BLaER1 (cell line): Measurements from ENCODE around the gene FAM240A.
"Not testable (repeated sequence)": the region's sequence is repeated elsewhere in the genome, so short reads cannot be mapped to it uniquely, and the experiment has no call there.

Source experiments
- H3K27ac ChIP-seq: shearing (Covaris generic); formaldehyde crosslinking; 2 replicates; pipeline ENCODE4 v1.8.1; 2022
- H3K27me3 ChIP-seq: shearing (Covaris generic); formaldehyde crosslinking; 2 replicates; pipeline ENCODE4 v1.8.1; 2022
- H3K36me3 ChIP-seq: shearing (Covaris generic); formaldehyde crosslinking; 2 replicates; pipeline ENCODE4 v1.8.1; 2022
- H3K4me1 ChIP-seq: shearing (Covaris generic); formaldehyde crosslinking; 2 replicates; pipeline ENCODE4 v1.8.1; 2022
- H3K4me2 ChIP-seq: shearing (Covaris generic); formaldehyde crosslinking; 2 replicates; pipeline ENCODE4 v1.8.1; 2022
- H3K4me3 ChIP-seq: shearing (Covaris generic); formaldehyde crosslinking; 2 replicates; pipeline ENCODE4 v1.8.1; 2022
- H3K9ac ChIP-seq: shearing (Covaris generic); formaldehyde crosslinking; 2 replicates; pipeline ENCODE4 v1.8.1; 2022
- H3K9me3 ChIP-seq: shearing (Covaris generic); formaldehyde crosslinking; 2 replicates; pipeline ENCODE4 v1.8.1; 2022
- H4K20me1 ChIP-seq: shearing (Covaris generic); formaldehyde crosslinking; 2 replicates; pipeline ENCODE4 v1.8.1; 2022
- Cebpa-rat ChIP-seq: shearing (Covaris generic); IDR thresholded peaks from 2 replicates; pipeline ENCODE4 v1.8.1; 2022

FAM240A gene

GRCh38 chr3:46586738-46587246 lies 25.5 kb upstream of the FAM240A start:
- Histone ChIP-seq H3K4me1 (no peaks in the 10 kb centered on the region), H4K20me1 (no peaks in the 10 kb centered on the region), H3K9me3 (0 out of 2 replicates have a peak, but pooled peaks cover 3% of the 10 kb centered on the region), H3K27me3 (no peaks in the 10 kb centered on the region), H3K9ac (no peak overlapping the region), H3K36me3 (no peaks in the 10 kb centered on the region), H3K4me2 (no peak overlapping the region), H3K27ac (no peak overlapping the region), H3K4me3 (no peak overlapping the region)
- no peak for TF ChIP-seq Cebpa-rat

GRCh38 chr3:46587268-46587667 lies 25.1 kb upstream of the FAM240A start:
- H3K27me3 ChIP-seq, H4K20me1 ChIP-seq, H3K4me3 ChIP-seq, H3K4me1 ChIP-seq, H3K4me2 ChIP-seq, H3K36me3 ChIP-seq, H3K9ac ChIP-seq, H3K9me3 ChIP-seq, H3K27ac ChIP-seq: not testable (repeated sequence)

- Histone ChIP-seq H3K9me3 (0 out of 2 replicates have a peak, but pooled peaks cover 3% of the 10 kb centered on the region), H3K9ac (no peak overlapping the region), H3K4me2 (no peak overlapping the region), H3K4me1 (no peaks in the 10 kb centered on the region), H3K4me3 (no peak overlapping the region), H3K36me3 (no peaks in the 10 kb centered on the region), H3K27ac (no peak overlapping the region), H4K20me1 (no peaks in the 10 kb centered on the region), H3K27me3 (no peaks in the 10 kb centered on the region)
- peak; percentile 21; the same call in 1 of the 2 replicates for TF ChIP-seq Cebpa-rat
Observed at GRCh38 chr3:46593274-46593862, 19.0 kb upstream of the FAM240A start.

DNA sequence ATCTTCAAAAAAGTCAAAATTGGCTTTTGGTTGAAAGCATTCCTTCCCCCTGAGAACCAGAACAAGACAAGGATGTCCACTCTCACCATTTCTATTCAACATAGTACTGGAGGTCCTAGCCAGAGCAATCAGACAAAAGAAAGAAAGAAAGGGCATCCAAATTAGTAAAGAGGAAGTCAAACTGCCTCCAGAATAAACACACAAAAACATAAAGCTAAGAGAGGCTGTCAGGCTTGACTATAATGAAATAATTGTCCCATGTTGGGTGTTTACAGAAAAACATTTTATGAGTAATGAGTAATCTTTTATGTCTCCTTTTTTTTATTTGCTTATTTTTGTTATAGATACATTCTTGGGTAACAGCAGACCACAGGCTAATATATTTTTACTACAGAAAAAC lies 18.3 kb upstream of the FAM240A start:
- no peaks in the 10 kb centered on the region for H3K27me3 ChIP-seq
- H3K9ac ChIP-seq, result no peak overlapping the region
- no peaks in the 10 kb centered on the region for H3K36me3 ChIP-seq
- H3K4me1 ChIP-seq, result no peaks in the 10 kb centered on the region
- H3K9me3 ChIP-seq, result 0 out of 2 replicates have a peak, but pooled peaks cover 3% of the 10 kb centered on the region
- H3K4me3 ChIP-seq, result no peak overlapping the region
- H4K20me1 ChIP-seq, result no peaks in the 10 kb centered on the region
- no peak overlapping the region for H3K4me2 ChIP-seq
- H3K27ac ChIP-seq, result no peak overlapping the region
- TF ChIP-seq Cebpa-rat, result no peak

- H3K9me3 ChIP-seq, result 0 out of 2 replicates have a peak, but pooled peaks cover 3% of the 10 kb centered on the region
- TF ChIP-seq Cebpa-rat, result no peak
- no peak overlapping the region for H3K4me3 ChIP-seq
- no peak overlapping the region for H3K27ac ChIP-seq
- H3K27me3 ChIP-seq, result no peaks in the 10 kb centered on the region
- no peak overlapping the region for H3K9ac ChIP-seq
- no peaks in the 10 kb centered on the region for H4K20me1 ChIP-seq
- H3K4me2 ChIP-seq, result no peak overlapping the region
- no peaks in the 10 kb centered on the region for H3K4me1 ChIP-seq
- no peaks in the 10 kb centered on the region for H3K36me3 ChIP-seq
Observed at GRCh38 chr3:46594723-46595122, 17.6 kb upstream of the FAM240A start.

DNA sequence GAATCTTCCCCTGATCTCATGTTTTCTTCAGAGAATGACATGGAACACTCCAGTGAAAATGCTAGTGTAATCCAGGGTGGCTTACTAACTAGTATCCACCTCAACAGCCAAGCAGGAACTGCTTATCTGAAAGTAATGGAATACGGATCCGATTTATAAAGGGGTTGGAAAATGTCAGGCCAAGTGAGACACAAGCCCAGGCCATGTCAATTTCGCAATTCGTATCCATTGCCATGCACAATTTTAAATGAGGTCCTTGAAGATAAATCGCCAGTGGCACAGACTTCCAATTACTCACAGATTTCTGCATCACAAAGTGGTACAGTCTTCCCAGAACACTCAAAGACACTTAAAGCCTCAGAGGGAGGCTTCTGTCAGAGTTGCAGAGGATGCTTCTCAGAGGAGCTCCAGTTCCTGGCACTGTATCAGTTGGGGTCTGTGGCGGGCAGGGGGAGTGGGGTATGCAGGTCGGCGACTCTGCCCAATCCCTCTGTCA lies 16.5 kb upstream of the FAM240A start:
- H3K4me2 ChIP-seq, result no peak overlapping the region
- no peak overlapping the region for H3K27ac ChIP-seq
- H3K9ac ChIP-seq, result no peak overlapping the region
- no peaks in the 10 kb centered on the region for H4K20me1 ChIP-seq
- no peaks in the 10 kb centered on the region for H3K27me3 ChIP-seq
- TF ChIP-seq Cebpa-rat, result no peak
- H3K36me3 ChIP-seq, result no peaks in the 10 kb centered on the region
- no peaks in the 10 kb centered on the region for H3K4me1 ChIP-seq
- 0 out of 2 replicates have a peak, but pooled peaks cover 3% of the 10 kb centered on the region for H3K9me3 ChIP-seq
- H3K4me3 ChIP-seq, result no peak overlapping the region

DNA sequence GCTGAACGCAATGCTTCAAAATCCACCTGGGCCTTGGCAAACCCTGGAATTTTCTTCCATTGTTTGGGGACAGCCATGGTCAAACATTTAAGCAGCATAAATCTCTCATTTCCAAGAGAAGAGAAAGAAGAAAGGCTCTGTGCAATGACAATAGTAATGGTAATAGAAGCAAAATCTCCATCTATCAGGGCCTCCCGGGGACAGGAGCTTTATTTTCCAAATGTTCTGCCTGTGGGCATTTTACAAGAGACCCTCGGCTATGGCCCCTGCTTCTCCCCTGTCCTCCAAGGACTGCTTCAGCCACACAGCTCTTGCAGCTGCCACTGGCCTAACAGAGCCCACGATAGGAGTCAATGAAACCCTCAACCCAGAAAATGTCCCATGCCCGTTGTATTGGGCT lies 12.7 kb upstream of the FAM240A start:
- Histone ChIP-seq H3K9ac (no peak overlapping the region), H3K9me3 (no peaks in the 10 kb centered on the region), H3K4me2 (no peak overlapping the region), H3K27ac (no peak overlapping the region), H3K4me3 (no peak overlapping the region), H4K20me1 (no peaks in the 10 kb centered on the region), H3K36me3 (no peaks in the 10 kb centered on the region), H3K27me3 (no peaks in the 10 kb centered on the region), H3K4me1 (no peaks in the 10 kb centered on the region)
- TF ChIP-seq Cebpa-rat, result no peak

GRCh38 chr3:46603446-46604046 lies 8.8 kb upstream of the FAM240A start:
- Histone ChIP-seq H3K27ac (no peak overlapping the region), H3K9me3 (no peaks in the 10 kb centered on the region), H3K9ac (no peak overlapping the region), H3K4me2 (no peak overlapping the region), H3K36me3 (no peaks in the 10 kb centered on the region), H3K27me3 (no peaks in the 10 kb centered on the region), H4K20me1 (no peaks in the 10 kb centered on the region), H3K4me1 (no peaks in the 10 kb centered on the region), H3K4me3 (no peak overlapping the region)
- TF ChIP-seq Cebpa-rat, result no peak

DNA sequence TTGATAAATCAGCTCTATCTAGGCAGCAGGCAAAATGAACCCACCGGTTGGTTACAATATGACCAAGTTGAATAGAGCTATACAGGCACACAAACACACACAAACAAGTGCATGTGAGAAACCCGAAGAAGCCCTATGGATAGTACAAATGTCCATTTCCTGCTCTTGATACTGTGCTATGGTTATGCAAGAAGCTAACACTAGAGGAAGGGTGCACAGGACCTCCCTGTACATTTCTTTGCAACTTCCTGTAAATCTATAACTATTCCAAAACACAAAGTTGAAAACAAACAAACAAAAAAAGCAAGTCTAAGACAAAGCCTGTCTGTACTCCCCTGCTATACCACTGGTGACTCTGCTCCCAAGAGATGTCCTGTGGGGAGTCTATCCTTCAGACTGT lies 8.2 kb upstream of the FAM240A start:
- no peak for TF ChIP-seq Cebpa-rat
- Histone ChIP-seq H3K36me3 (no peaks in the 10 kb centered on the region), H3K27me3 (no peaks in the 10 kb centered on the region), H3K4me2 (no peak overlapping the region), H3K4me3 (no peak overlapping the region), H4K20me1 (no peaks in the 10 kb centered on the region), H3K9me3 (no peaks in the 10 kb centered on the region), H3K9ac (no peak overlapping the region), H3K4me1 (no peaks in the 10 kb centered on the region), H3K27ac (no peak overlapping the region)

DNA sequence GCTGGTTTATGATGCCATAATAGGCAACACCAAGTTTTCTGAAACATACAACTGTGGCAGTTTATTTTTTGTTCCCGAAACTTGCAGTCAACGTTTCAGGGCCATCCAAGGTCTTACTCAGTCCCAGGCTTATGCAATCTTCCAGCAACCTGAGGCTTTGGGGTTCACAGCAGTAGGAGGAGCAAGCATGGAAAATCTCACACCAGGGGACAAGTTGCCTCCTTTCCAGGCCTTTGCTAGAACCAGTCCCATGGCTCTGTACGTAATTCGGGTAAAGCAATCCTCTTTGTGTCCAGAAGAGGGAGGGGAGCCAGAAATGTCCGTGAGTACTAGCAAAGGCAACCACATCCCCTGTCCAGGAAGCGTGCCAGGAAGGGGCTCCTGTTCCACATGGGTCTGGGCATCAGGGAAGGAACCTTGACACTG lies 4.7 kb upstream of the FAM240A start:
- H3K9ac ChIP-seq, result no peak overlapping the region
- H3K9me3 ChIP-seq, result no peaks in the 10 kb centered on the region
- H4K20me1 ChIP-seq, result no peaks in the 10 kb centered on the region
- H3K27me3 ChIP-seq, result no peaks in the 10 kb centered on the region
- H3K36me3 ChIP-seq, result no peaks in the 10 kb centered on the region
- no peak overlapping the region for H3K4me2 ChIP-seq
- TF ChIP-seq Cebpa-rat, result no peak
- H3K4me3 ChIP-seq, result no peak overlapping the region
- H3K27ac ChIP-seq, result no peak overlapping the region
- no peaks in the 10 kb centered on the region for H3K4me1 ChIP-seq
